Measurements from ENCODE around the gene HSD17B2. TPM values are rescaled to one million over a fixed set of nuclear protein-coding genes. Genes with fewer than 3 reads are reported as not detected.

HSD17B2 gene
- polyA plus RNA-seq, 1 experiment = 14.1 TPM

- peaks cover 6% of the 10 kb centered on the region for H3K27me3 ChIP-seq (ENCODE audit: control insufficient read depth, insufficient read depth, low read length)
Observed at GRCh38 chr16:82050909-82051357, 15.9 kb downstream of the HSD17B2 start.

DNA sequence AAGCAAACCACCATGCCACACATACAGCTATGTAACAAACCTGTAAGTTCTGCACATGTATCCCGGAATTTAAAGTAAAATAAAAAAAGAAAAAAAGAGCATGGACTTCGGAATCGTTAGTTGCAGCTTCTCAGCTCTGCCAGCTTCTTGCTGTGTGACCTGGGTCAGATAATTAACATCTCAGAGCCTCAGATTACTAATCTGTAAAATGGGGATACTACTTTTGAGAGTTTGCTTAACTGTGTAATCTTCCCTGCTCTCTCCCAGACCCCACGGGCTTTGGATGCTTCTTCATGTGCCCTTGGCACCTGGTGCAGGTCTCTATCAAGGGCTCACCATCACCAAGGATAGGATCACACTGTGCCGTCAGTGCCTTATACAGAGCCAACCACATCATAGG is 16.6 kb downstream of the HSD17B2 start:
- H3K4me3 ChIP-seq (ENCODE audit: low read depth, low read length) = no peak overlapping the region
- peaks cover 6% of the 10 kb centered on the region for H3K27me3 ChIP-seq (ENCODE audit: control insufficient read depth, insufficient read depth, low read length)
- ChIA-PET CTCF (no interaction called here), POLR2A (no interaction called here)
- H3K9me3 ChIP-seq (ENCODE audit: control insufficient read depth, insufficient read depth, low read length) = no peaks in the 10 kb centered on the region
- DNase-seq (ENCODE audit: low read depth, low spot score) = no peak
- no peak for TF ChIP-seq CTCF (IDR thresholded peaks at IDR 0.05; ENCODE audit: low read depth, low read length)
- H3K27ac ChIP-seq (ENCODE audit: low read depth, low read length) = no peak overlapping the region

More at GRCh38 chr16:82050909-82051357, 15.9 kb downstream of the HSD17B2 start:
- no peak overlapping the region for H3K27ac ChIP-seq (ENCODE audit: low read depth, low read length)
- no peak overlapping the region for H3K4me3 ChIP-seq (ENCODE audit: low read depth, low read length)
- no peak for TF ChIP-seq CTCF (IDR thresholded peaks at IDR 0.05; ENCODE audit: low read depth, low read length)
- no peak for DNase-seq (ENCODE audit: low read depth, low spot score)
- POLR2A ChIA-PET = no interaction called here
- CTCF ChIA-PET = no interaction called here
- no peaks in the 10 kb centered on the region for H3K9me3 ChIP-seq (ENCODE audit: control insufficient read depth, insufficient read depth, low read length)

DNA sequence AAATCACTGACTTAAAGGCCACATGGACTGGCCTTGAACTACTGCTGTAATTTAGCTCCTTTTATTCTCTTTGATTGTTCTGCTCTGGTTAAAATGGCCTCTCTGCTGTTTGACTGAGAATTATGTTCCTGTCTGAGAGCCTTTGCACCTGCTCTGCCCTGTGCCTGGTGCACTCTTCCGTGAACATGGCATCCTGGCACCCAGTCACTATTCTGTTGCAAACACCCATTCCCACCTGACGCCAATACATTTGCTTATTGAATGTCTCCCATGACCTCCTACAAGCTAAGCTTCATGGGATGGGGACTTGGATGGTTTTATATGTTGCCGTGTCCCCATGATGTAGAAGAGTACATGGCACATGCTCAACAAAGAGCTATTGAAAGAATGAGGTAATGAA is 20.1 kb downstream of the HSD17B2 start:
- no peak for TF ChIP-seq CTCF (IDR thresholded peaks at IDR 0.05; ENCODE audit: low read depth, low read length)
- Histone ChIP-seq H3K27ac (ENCODE audit: low read depth, low read length) (no peak overlapping the region), H3K9me3 (ENCODE audit: control insufficient read depth, insufficient read depth, low read length) (no peaks in the 10 kb centered on the region), H3K27me3 (ENCODE audit: control insufficient read depth, insufficient read depth, low read length) (peaks cover 6% of the 10 kb centered on the region), H3K4me3 (ENCODE audit: low read depth, low read length) (no peak overlapping the region)
- ChIA-PET CTCF (no interaction called here), POLR2A (no interaction called here)
- DNase-seq (ENCODE audit: low read depth, low spot score) = no peak

- no peaks in the 10 kb centered on the region for H3K9me3 ChIP-seq (ENCODE audit: control insufficient read depth, insufficient read depth, low read length)
- POLR2A ChIA-PET = no interaction called here
- no peak for DNase-seq (ENCODE audit: low read depth, low spot score)
- no peak overlapping the region for H3K27ac ChIP-seq (ENCODE audit: low read depth, low read length)
- no peak overlapping the region for H3K4me3 ChIP-seq (ENCODE audit: low read depth, low read length)
- peaks cover 6% of the 10 kb centered on the region for H3K27me3 ChIP-seq (ENCODE audit: control insufficient read depth, insufficient read depth, low read length)
- no peak for TF ChIP-seq CTCF (IDR thresholded peaks at IDR 0.05; ENCODE audit: low read depth, low read length)
- CTCF ChIA-PET = interaction anchor here (1.0 kb wide), 1 partner anchor 208 kb away, joined by 3 read pairs; no protein-coding TSS in a partner anchor
Observed at GRCh38 chr16:82055728-82056549, 20.9 kb downstream of the HSD17B2 start.

- TF ChIP-seq CTCF (IDR thresholded peaks at IDR 0.05; ENCODE audit: low read depth, low read length) = no peak
- Histone ChIP-seq H3K9me3 (ENCODE audit: control insufficient read depth, insufficient read depth, low read length) (no peaks in the 10 kb centered on the region), H3K4me3 (ENCODE audit: low read depth, low read length) (no peak overlapping the region), H3K27ac (ENCODE audit: low read depth, low read length) (no peak overlapping the region), H3K27me3 (ENCODE audit: control insufficient read depth, insufficient read depth, low read length) (peaks cover 6% of the 10 kb centered on the region)
- DNase-seq (ENCODE audit: low read depth, low spot score) = no peak
- POLR2A ChIA-PET = no interaction called here
- CTCF ChIA-PET = interaction anchor here (1.0 kb wide), 1 partner anchor 207 kb away, joined by 3 read pairs; no protein-coding TSS in a partner anchor
Observed at GRCh38 chr16:82056550-82056896, 21.5 kb downstream of the HSD17B2 start.

Data from AG04450 (cell line).